AG09319 (cell line): ENCODE measurements around the gene EFNA4.

Experiments
- DNase-seq: peaks from one replicate; pipeline ENCODE4 v3.0.0-alpha.2; 2010; ENCODE audit warnings: low read depth; ENCODE audit errors: extremely low read depth
- CTCF ChIP-seq: IDR thresholded peaks from 2 replicates; pipeline ENCODE4 v1.5.1; 2011; ENCODE audit warnings: low read depth, mild to moderate bottlenecking, inconsistent platforms, low read length, moderate library complexity

Gene EFNA4

GRCh38 chr1:155086128-155086741, 22.7 kb downstream of the EFNA4 start:
- DNase-seq: no peak
- peak; percentile 87 for TF ChIP-seq CTCF

- no peak for TF ChIP-seq CTCF
- DNase-seq: no peak
Measured at GRCh38 chr1:155086856-155087535, 23.5 kb downstream of the EFNA4 start.

- no peak for DNase-seq
- TF ChIP-seq CTCF: peak; percentile 98
Measured at GRCh38 chr1:155091071-155092051, 27.8 kb downstream of the EFNA4 start.

GRCh38 chr1:155092131-155092530, 28.6 kb downstream of the EFNA4 start:
- no peak for DNase-seq
- TF ChIP-seq CTCF: no peak

GRCh38 chr1:155092641-155093040, 29.1 kb downstream of the EFNA4 start:
- no peak for TF ChIP-seq CTCF
- DNase-seq: no peak

GRCh38 chr1:155093911-155094621, 30.5 kb downstream of the EFNA4 start:
- no peak for DNase-seq
- TF ChIP-seq CTCF: peak; percentile 44
